IMR-90 (cell line): ENCODE data around the gene HYAL2. TPM values are rescaled to one million over a fixed set of nuclear protein-coding genes. Genes with fewer than 3 reads are reported as not detected.

ENCODE experiments used
- ATAC-seq: fragments of 200-7000 bp; cut with Tn5 transposase; 2 replicates; pipeline ENCODE4 v1.9.1; 2020; ENCODE audit warnings: low read depth, mild to moderate bottlenecking, moderate library complexity
- BruUV-seq: library from RNA; stranded (reverse); fragments of 400-500 nt; replicated peaks from 2 replicates; lab custom pipeline; 2021; lab: Mats Ljungman, UMichigan
- CTCF ChIA-PET: fragments of 300-600 bp; formaldehyde crosslinking; extraction: SDS; loops from one replicate; lab custom pipeline; 2021; ENCODE audit warnings: antibody characterized with exemption; lab: Yijun Ruan, JAX
- POLR2A ChIA-PET: fragments of 300-600 bp; sonication (Branson Sonifier 250); formaldehyde crosslinking; loops from one replicate; lab custom pipeline; 2022; ENCODE audit warnings: antibody characterized with exemption; ENCODE audit not compliant: unreplicated experiment; lab: Charles Lee
- DNase-seq: peaks from one replicate; pipeline ENCODE4 v3.0.0; 2013
- H2AFZ ChIP-seq: replicated peaks from 2 replicates; pipeline ENCODE3; 2013; ENCODE audit warnings: low read length, mild to moderate bottlenecking; ENCODE audit not compliant: poor library complexity
- H2AK5ac ChIP-seq: 2 replicates; pipeline ENCODE4 v1.6.1; 2013; ENCODE audit warnings: low read depth, low read length, inconsistent platforms
- H2AK9ac ChIP-seq: replicated peaks from 2 replicates; pipeline ENCODE3; 2013; ENCODE audit warnings: mild to moderate bottlenecking, low read depth, low read length, moderate library complexity; ENCODE audit not compliant: poor library complexity
- H2BK120ac ChIP-seq: 2 replicates; pipeline ENCODE4 v1.6.1; 2013; ENCODE audit warnings: low read depth, low read length, inconsistent platforms
- H2BK15ac ChIP-seq: 3 replicates; pipeline ENCODE4 v1.6.1; 2013; ENCODE audit warnings: low read depth, low read length, inconsistent platforms
- H2BK20ac ChIP-seq: 2 replicates; pipeline ENCODE4 v1.6.1; 2013; ENCODE audit warnings: low read depth, mild to moderate bottlenecking, inconsistent platforms, low read length, moderate library complexity
- H2BK5ac ChIP-seq: 2 replicates; pipeline ENCODE4 v1.6.1; 2013; ENCODE audit warnings: mild to moderate bottlenecking, low read depth, low read length, inconsistent platforms; ENCODE audit not compliant: poor library complexity, severe bottlenecking
- H3K14ac ChIP-seq: replicated peaks from 2 replicates; pipeline ENCODE4 v1.6.1; 2013; ENCODE audit warnings: low read depth, low read length, inconsistent platforms
- H3K18ac ChIP-seq: 2 replicates; pipeline ENCODE4 v1.6.1; 2013; ENCODE audit warnings: low read depth, low read length, control low read depth
- H3K23ac ChIP-seq: 2 replicates; pipeline ENCODE4 v1.6.1; 2013; ENCODE audit warnings: low read depth, low read length, inconsistent platforms
- H3K27ac ChIP-seq: 2 replicates; pipeline ENCODE4 v1.5.1; 2013; ENCODE audit warnings: mild to moderate bottlenecking, control low read depth, low read length; ENCODE audit not compliant: insufficient read depth
- H3K27me3 ChIP-seq: 2 replicates; pipeline ENCODE4 v1.6.1; 2013; ENCODE audit warnings: low read length; ENCODE audit not compliant: control insufficient read depth, insufficient read depth
- H3K36me3 ChIP-seq: 2 replicates; pipeline ENCODE4 v1.6.1; 2013; ENCODE audit warnings: low read length, mixed read lengths; ENCODE audit not compliant: control insufficient read depth, insufficient read depth
- H3K4ac ChIP-seq: 2 replicates; pipeline ENCODE4 v1.6.1; 2013; ENCODE audit warnings: low read depth, low read length, inconsistent platforms
- H3K4me1 ChIP-seq: 2 replicates; pipeline ENCODE4 v1.6.1; 2013; ENCODE audit warnings: low read length, mixed read lengths; ENCODE audit not compliant: control insufficient read depth, insufficient read depth
- H3K4me2 ChIP-seq: 2 replicates; pipeline ENCODE4 v1.6.1; 2013; ENCODE audit warnings: low read depth, mild to moderate bottlenecking, control low read depth, low read length, moderate library complexity
- H3K4me3 ChIP-seq: 2 replicates; pipeline ENCODE4 v1.5.1; 2013; ENCODE audit warnings: low read depth, mild to moderate bottlenecking, control low read depth, low read length, moderate library complexity; ENCODE audit not compliant: insufficient read depth
- H3K56ac ChIP-seq: 2 replicates; pipeline ENCODE4 v1.6.1; 2013; ENCODE audit warnings: low read length, inconsistent platforms; ENCODE audit not compliant: insufficient read depth; ENCODE audit errors: extremely low read depth
- H3K79me1 ChIP-seq, 2 experiments: 2 replicates each; pipeline ENCODE4 v1.6.1; 2013; ENCODE audit warnings: low read length in 2 of 2, inconsistent platforms in 1 of 2, low read depth in 1 of 2
- H3K9ac ChIP-seq: 2 replicates; pipeline ENCODE4 v1.6.1; 2013; ENCODE audit warnings: low read depth, low read length, control low read depth
- H3K9me1 ChIP-seq: 2 replicates; pipeline ENCODE4 v1.6.1; 2013; ENCODE audit warnings: low read length, inconsistent platforms; ENCODE audit not compliant: insufficient read depth
- H3K9me3 ChIP-seq: 2 replicates; pipeline ENCODE4 v1.6.1; 2013; ENCODE audit warnings: low read length; ENCODE audit not compliant: control insufficient read depth, insufficient read depth
- H4K20me1 ChIP-seq: 2 replicates; pipeline ENCODE4 v1.6.1; 2013; ENCODE audit warnings: low read length, inconsistent platforms; ENCODE audit not compliant: insufficient read depth
- H4K5ac ChIP-seq: 2 replicates; pipeline ENCODE4 v1.6.1; 2013; ENCODE audit warnings: mild to moderate bottlenecking, low read depth, low read length, control low read depth
- H4K8ac ChIP-seq, 2 experiments: 2 replicates each; pipeline ENCODE4 v1.6.1; 2013; ENCODE audit warnings: low read depth in 2 of 2, low read length in 2 of 2, control low read depth in 1 of 2, inconsistent platforms in 1 of 2
- H4K91ac ChIP-seq: 2 replicates; pipeline ENCODE4 v1.6.1; 2013; ENCODE audit warnings: low read depth, low read length, inconsistent platforms; ENCODE audit not compliant: insufficient read depth
- CHD1 ChIP-seq: IDR thresholded peaks from 2 replicates; pipeline ENCODE4 v1.6.1; 2012; ENCODE audit warnings: low read depth, low read length, improper control_type of control experiment
- CTCF ChIP-seq: conservative IDR thresholded peaks from 2 replicates; pipeline ENCODE4 v1.5.1; 2012; ENCODE audit warnings: mild to moderate bottlenecking, low read depth, low read length, improper control_type of control experiment
- MAZ ChIP-seq: IDR thresholded peaks from 2 replicates; pipeline ENCODE4 v1.6.1; 2012; ENCODE audit warnings: low read depth, mild to moderate bottlenecking, low read length, improper control_type of control experiment, moderate library complexity, borderline replicate concordance
- MXI1 ChIP-seq: IDR thresholded peaks from 2 replicates; pipeline ENCODE4 v1.6.1; 2012; ENCODE audit warnings: low read depth, mild to moderate bottlenecking, low read length, moderate library complexity, borderline replicate concordance
- RAD21 ChIP-seq: IDR thresholded peaks from 2 replicates; pipeline ENCODE4 v1.6.1; 2012; ENCODE audit warnings: low read length, improper control_type of control experiment
- RCOR1 ChIP-seq: IDR thresholded peaks from 2 replicates; pipeline ENCODE4 v1.6.1; 2012; ENCODE audit warnings: mild to moderate bottlenecking, low read length, improper control_type of control experiment; ENCODE audit not compliant: insufficient replicate concordance
- WGBS, 2 experiments: methylation state at CpG; one replicate each; pipeline versions ENCODE4 v1.1.5 to v1.1.7; 2013; ENCODE audit warnings: missing lambda C conversion rate in 2 of 2; ENCODE audit not compliant: insufficient read length in 1 of 2; ENCODE audit errors: extremely low coverage in 2 of 2; 5-methylcytosine and 5-hydroxymethylcytosine counted together
- dilution Hi-C: fragments of 300-500 bp; cut with HindIII; formaldehyde crosslinking; loops from one replicate; pipeline ENCODE4 v1.14.3; 2018; ENCODE audit warnings: low sequenced_read_pairs; ENCODE audit not compliant: unreplicated experiment
- in situ Hi-C: fragments of 300-500 bp; cut with MboI; formaldehyde crosslinking; loops from 3 replicates; pipeline ENCODE4 v1.14.3; 2019; ENCODE audit warnings: low sequenced_read_pairs, inconsistent platforms, mixed read lengths
- intact Hi-C: fragments of 100-400 bp; cut with micrococcal nuclease; formaldehyde crosslinking; loops from 2 replicates; pipeline ENCODE4 v1.10.0; 2022
- polyA plus RNA-seq, 3 experiments: library from polyadenylated mRNA; depleted of rRNA; stranded (reverse); fragments of >200 nt; gene quantifications; 2 replicates each; pipeline ENCODE4 v1.2.3, GENCODE V29; 2012; ENCODE audit warnings: low replicate concordance in 1 of 3
- total RNA-seq: library from RNA; depleted of rRNA; stranded (reverse); fragments of >200 nt; gene quantifications from 2 replicates; pipeline ENCODE4 v1.2.3, GENCODE V29; 2012

HYAL2 gene
- total and polyA plus RNA-seq, 2 of the 4 experiments (the other 2 are of a cell fraction), result 56.8 to 104 TPM

- TF ChIP-seq CTCF, result no peak
Measured at GRCh38 chr3:50350527-50351322, 28.2 kb upstream of the HYAL2 start, which contains the start of the genes CYB561D2 and NPRL2 (continued).

- H4K8ac ChIP-seq, result peak overlapping the region; percentile 72 to 88; a peak in 3 of 4 replicates
- H3K14ac ChIP-seq, result peak overlapping the region; percentile 62
- DNase-seq (no peak), ATAC-seq (no peak; the same call in 1 of the 2 replicates)
- H2AK5ac ChIP-seq, result peak overlapping the region; percentile 39
- H3K79me1 ChIP-seq, result peaks cover 23 to 42% of the 10 kb centered on the region in 2 experiments
- peak overlapping the region; percentile 88 for H3K4me2 ChIP-seq
- H2BK5ac ChIP-seq, result peak overlapping the region; percentile 44
- peak overlapping the region; percentile 57; the same call in 1 of the 2 replicates for H3K23ac ChIP-seq
- peak overlapping the region; percentile 73 for H3K4me3 ChIP-seq
- H4K91ac ChIP-seq, result peak overlapping the region; percentile 26
- peaks cover 17% of the 10 kb centered on the region for H4K20me1 ChIP-seq
- H2BK15ac ChIP-seq, result no peak overlapping the region
- intact Hi-C loops, result no loop called here
- no peak overlapping the region for H2BK20ac ChIP-seq
- in situ Hi-C loops, result no loop called here
- H3K9me1 ChIP-seq, result peaks cover 4% of the 10 kb centered on the region; the same call in 1 of the 2 replicates
- peaks cover 11% of the 10 kb centered on the region for H3K4me1 ChIP-seq
- H3K27me3 ChIP-seq, result no peaks in the 10 kb centered on the region
- peak overlapping the region; percentile 46 for H3K4ac ChIP-seq
- peak overlapping the region; percentile 52 for H4K5ac ChIP-seq
- no peak overlapping the region for H2BK120ac ChIP-seq
- peaks cover 30% of the 10 kb centered on the region for H3K36me3 ChIP-seq
- H3K18ac ChIP-seq, result no peak overlapping the region
- no TSS peak for BruUV-seq
- peak overlapping the region; percentile 93 for H2AFZ ChIP-seq
- peak overlapping the region; percentile 90 for H2AK9ac ChIP-seq
- POLR2A ChIA-PET, result interaction anchor here (0.8 kb wide), 1 partner anchor 10 kb away, joined by 4 read pairs; the partner anchor contains the start of gene RASSF1
- H3K9ac ChIP-seq, result peak overlapping the region; percentile 77
- CTCF ChIA-PET, result interaction anchor here (1.2 kb wide), 1 partner anchor 192 kb away, joined by 5 read pairs; no protein-coding TSS in a partner anchor
- H3K27ac ChIP-seq, result peak overlapping the region; percentile 49
- dilution Hi-C loops, result no loop called here
- peak overlapping the region; percentile 41; the same call in 1 of the 2 replicates for H3K56ac ChIP-seq
- 6% methylated on average over 7 of the region's 7 CpGs; no CpG with 5 or more reads in 1 of the 2 experiments for WGBS, 2 experiments
- H3K9me3 ChIP-seq, result no peaks in the 10 kb centered on the region
- no peak for TF ChIP-seq RCOR1
- no peak for TF ChIP-seq CTCF
- TF ChIP-seq MXI1, result no peak
- no peak for TF ChIP-seq MAZ
- no peak for TF ChIP-seq CHD1
- TF ChIP-seq RAD21, result no peak
Measured at GRCh38 chr3:50350213-50350526, 27.6 kb upstream of the HYAL2 start.
